SU-DHL-6 (cell line): ENCODE data around the gene IGSF11.

Source experiments
- H2AFZ ChIP-seq: fragments of 200-600 bp; sonication (generic); 2 replicates; pipeline ENCODE4 v1.6.1; 2014; ENCODE audit warnings: low read depth, mild to moderate bottlenecking, moderate library complexity, mixed read lengths, antibody characterized with exemption, low read length; ENCODE audit not compliant: severe bottlenecking
- H3F3A ChIP-seq: fragments of 200-600 bp; shearing (Covaris generic); 2 replicates; pipeline ENCODE4 v1.6.0; 2016; ENCODE audit warnings: antibody characterized with exemption, mild to moderate bottlenecking; ENCODE audit not compliant: insufficient read depth
- H3K27ac ChIP-seq: fragments of 200-600 bp; sonication (generic); 2 replicates; pipeline ENCODE4 v1.5.1; 2016; ENCODE audit warnings: low read depth, mild to moderate bottlenecking, low read length, moderate library complexity, mixed read lengths
- H3K27me3 ChIP-seq: fragments of 200-600 bp; sonication (generic), shearing (Covaris generic); 2 replicates; pipeline ENCODE4 v1.6.0; 2014; ENCODE audit warnings: mild to moderate bottlenecking, low read length
- H3K36me3 ChIP-seq: fragments of 200-600 bp; sonication (generic); 2 replicates; pipeline ENCODE4 v1.6.1; 2014; ENCODE audit warnings: mild to moderate bottlenecking, low read length, mixed read lengths
- H3K4me2 ChIP-seq: fragments of 300-600, 200-600 bp; shearing (Covaris generic), sonication (generic); 2 replicates; pipeline ENCODE4 v1.6.0; 2014; ENCODE audit warnings: low read length, low read depth, mild to moderate bottlenecking; ENCODE audit not compliant: poor library complexity, severe bottlenecking
- H3K4me3 ChIP-seq: fragments of 200-600 bp; sonication (generic); 2 replicates; pipeline ENCODE4 v1.5.1; 2014; ENCODE audit warnings: antibody characterized with exemption, low read length, mild to moderate bottlenecking, mixed read lengths; ENCODE audit not compliant: insufficient read depth, poor library complexity, severe bottlenecking
- H3K79me2 ChIP-seq: fragments of 200-600 bp; sonication (generic); 2 replicates; pipeline ENCODE4 v1.6.1; 2014; ENCODE audit warnings: mild to moderate bottlenecking, low read length, moderate library complexity; ENCODE audit not compliant: insufficient read depth
- H3K9ac ChIP-seq: fragments of 200-600 bp; sonication (generic); 2 replicates; pipeline ENCODE4 v1.7.0; 2014; ENCODE audit warnings: mild to moderate bottlenecking, low read length
- H3K9me2 ChIP-seq: fragments of 200-600 bp; sonication (generic); replicated peaks from 2 replicates; pipeline ENCODE4 v1.6.1; 2014; ENCODE audit warnings: low read length; ENCODE audit not compliant: insufficient read depth
- H3K9me3 ChIP-seq: fragments of 200-600 bp; sonication (generic); 2 replicates; pipeline ENCODE4 v1.6.1; 2014; ENCODE audit warnings: low read length, mixed read lengths; ENCODE audit not compliant: insufficient read depth
- H4K20me1 ChIP-seq: fragments of 200-600 bp; sonication (generic); 2 replicates; pipeline ENCODE4 v1.6.1; 2014; ENCODE audit warnings: low read depth, mild to moderate bottlenecking, antibody characterized with exemption, low read length, moderate library complexity, mixed read lengths
- CTCF ChIP-seq: fragments of 200-600 bp; sonication (generic); IDR thresholded peaks from one replicate; pipeline ENCODE4 v1.5.1; 2017; ENCODE audit warnings: antibody characterized with exemption, mild to moderate bottlenecking, low read length, moderate library complexity; ENCODE audit not compliant: insufficient read depth, poor library complexity, severe bottlenecking
- EZH2phosphoT487 ChIP-seq: fragments of 200-600 bp; sonication (generic), shearing (Covaris generic); conservative IDR thresholded peaks from 2 replicates; pipeline ENCODE4 v1.6.1; 2018; ENCODE audit warnings: mild to moderate bottlenecking, antibody characterized with exemption, low read length, moderate library complexity, mixed read lengths

IGSF11 gene

GRCh38 chr3:118912188-118912587 lies 122.5 kb downstream of the IGSF11 start:
- H3K36me3 ChIP-seq = no peaks in the 10 kb centered on the region
- H3K4me2 ChIP-seq = no peak overlapping the region
- no peaks in the 10 kb centered on the region for H3F3A ChIP-seq
- H2AFZ ChIP-seq = no peak overlapping the region
- H3K79me2 ChIP-seq = no peaks in the 10 kb centered on the region
- H3K27me3 ChIP-seq = no peaks in the 10 kb centered on the region
- H3K27ac ChIP-seq = no peak overlapping the region
- no peak overlapping the region for H3K4me3 ChIP-seq
- H3K9me2 ChIP-seq = no peaks in the 10 kb centered on the region
- TF ChIP-seq EZH2phosphoT487 = no peak
- H3K9ac ChIP-seq = no peak overlapping the region
- H4K20me1 ChIP-seq = no peaks in the 10 kb centered on the region
- no peaks in the 10 kb centered on the region for H3K9me3 ChIP-seq

- Histone ChIP-seq H3K79me2 (no peaks in the 10 kb centered on the region), H3K4me2 (no peak overlapping the region), H3K27ac (no peak overlapping the region), H3K9ac (no peak overlapping the region), H3K36me3 (no peaks in the 10 kb centered on the region), H3K9me3 (no peaks in the 10 kb centered on the region), H3K4me3 (no peak overlapping the region), H4K20me1 (no peaks in the 10 kb centered on the region), H2AFZ (no peak overlapping the region), H3K9me2 (no peaks in the 10 kb centered on the region), H3K27me3 (no peaks in the 10 kb centered on the region), H3F3A (no peaks in the 10 kb centered on the region)
- TF ChIP-seq EZH2phosphoT487 = no peak
- TF ChIP-seq CTCF = no peak
These were observed 124.3 kb downstream of the IGSF11 start for GRCh38 chr3:118910332-118910731.

GRCh38 chr3:118909763-118910162 lies 124.9 kb downstream of the IGSF11 start:
- H3K79me2 ChIP-seq = no peaks in the 10 kb centered on the region
- no peak overlapping the region for H3K27ac ChIP-seq
- H3K4me2 ChIP-seq = no peak overlapping the region
- H3K9me2 ChIP-seq = no peaks in the 10 kb centered on the region
- no peak overlapping the region for H2AFZ ChIP-seq
- H3K9me3 ChIP-seq = no peaks in the 10 kb centered on the region
- no peak overlapping the region for H3K9ac ChIP-seq
- TF ChIP-seq EZH2phosphoT487 = no peak
- H4K20me1 ChIP-seq = no peaks in the 10 kb centered on the region
- H3K36me3 ChIP-seq = no peaks in the 10 kb centered on the region
- H3K27me3 ChIP-seq = no peaks in the 10 kb centered on the region
- no peaks in the 10 kb centered on the region for H3F3A ChIP-seq
- no peak overlapping the region for H3K4me3 ChIP-seq

- Histone ChIP-seq H3K36me3 (no peaks in the 10 kb centered on the region), H2AFZ (no peak overlapping the region), H3K9me2 (no peaks in the 10 kb centered on the region), H3K27ac (no peak overlapping the region), H3K27me3 (no peaks in the 10 kb centered on the region), H3F3A (no peaks in the 10 kb centered on the region), H3K4me3 (no peak overlapping the region), H3K4me2 (no peak overlapping the region), H4K20me1 (no peaks in the 10 kb centered on the region), H3K9me3 (no peaks in the 10 kb centered on the region), H3K79me2 (no peaks in the 10 kb centered on the region), H3K9ac (no peak overlapping the region)
- TF ChIP-seq CTCF (no peak), EZH2phosphoT487 (no peak)
These were observed 126.7 kb downstream of the IGSF11 start for GRCh38 chr3:118907909-118908308.
